Measurements from ENCODE around the gene BAHCC1. TPM values are rescaled to one million over a fixed set of nuclear protein-coding genes. Genes with fewer than 3 reads are reported as not detected.

BAHCC1 gene
- total and polyA plus RNA-seq, 11 donors, result 6.0 to 19.6 (median 8.9) TPM

DNA sequence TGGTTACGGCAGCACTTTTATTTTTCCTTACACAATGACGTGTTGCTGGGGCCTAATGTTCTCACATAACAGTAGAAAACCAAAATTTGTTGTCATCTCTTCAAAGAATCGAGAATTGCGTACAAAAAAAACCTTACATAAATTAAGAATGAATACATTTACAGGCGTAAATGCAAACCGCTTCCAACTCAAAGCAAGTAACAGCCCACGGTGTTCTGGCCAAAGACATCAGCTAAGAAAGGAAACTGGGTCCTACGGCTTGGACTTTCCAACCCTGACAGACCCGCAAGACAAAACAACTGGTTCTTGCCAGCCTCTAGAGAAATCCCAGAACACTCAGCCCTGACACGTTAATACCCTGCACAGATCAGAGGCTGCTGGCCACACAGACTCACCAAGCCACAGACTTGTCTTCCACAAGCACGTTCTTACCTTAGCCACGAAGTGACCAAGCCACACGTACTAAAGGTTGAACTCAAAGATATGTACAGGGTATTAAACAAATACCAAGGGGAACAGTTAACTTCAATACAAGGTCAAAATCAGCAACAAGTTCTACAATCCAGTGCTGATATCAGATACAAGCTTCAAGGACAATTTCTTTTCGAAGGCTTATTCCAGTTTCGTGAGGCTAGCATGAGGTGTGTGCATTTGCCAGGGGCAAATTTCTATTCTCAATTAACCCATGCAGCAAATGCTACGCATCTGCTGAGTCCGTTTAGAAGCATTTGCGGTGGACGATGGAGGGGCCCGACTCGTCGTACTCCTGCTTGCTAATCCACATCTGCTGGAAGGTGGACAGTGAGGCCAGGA, 114.9 kb downstream of the BAHCC1 start:
- DNase-seq, result no peak
- Histone ChIP-seq H3K9me3 (peaks cover 0 to 4% (median 0%) of the 10 kb centered on the region in 12 donors), H3K4me1 (peaks cover 0 to 33% (median 15%) of the 10 kb centered on the region in 12 donors), H3K27me3 (no peaks in the 10 kb centered on the region), H3K4me3 (peak overlapping the region; percentile 81 to 99 (median 94)), H3K27ac (peak overlapping the region in 11 of 12 donors; percentile 27 to 100 (median 100)), H3K36me3 (peaks cover 18 to 44% (median 37%) of the 10 kb centered on the region in 9 donors)
- intact Hi-C loops (cut with DNase I), result loop anchor here in 5 of 10 donors (1.0 to 10.0 kb wide), 8 partner anchors 22 to 355 kb away; partner anchors contain the start of genes BAHCC1 (in 2 of the 5), FAAP100 (in 1 of the 5) and P4HB (in 1 of the 5)
- no peak for TF ChIP-seq POLR2A (IDR thresholded peaks at IDR 0.05)
- TF ChIP-seq, protein P1, sequence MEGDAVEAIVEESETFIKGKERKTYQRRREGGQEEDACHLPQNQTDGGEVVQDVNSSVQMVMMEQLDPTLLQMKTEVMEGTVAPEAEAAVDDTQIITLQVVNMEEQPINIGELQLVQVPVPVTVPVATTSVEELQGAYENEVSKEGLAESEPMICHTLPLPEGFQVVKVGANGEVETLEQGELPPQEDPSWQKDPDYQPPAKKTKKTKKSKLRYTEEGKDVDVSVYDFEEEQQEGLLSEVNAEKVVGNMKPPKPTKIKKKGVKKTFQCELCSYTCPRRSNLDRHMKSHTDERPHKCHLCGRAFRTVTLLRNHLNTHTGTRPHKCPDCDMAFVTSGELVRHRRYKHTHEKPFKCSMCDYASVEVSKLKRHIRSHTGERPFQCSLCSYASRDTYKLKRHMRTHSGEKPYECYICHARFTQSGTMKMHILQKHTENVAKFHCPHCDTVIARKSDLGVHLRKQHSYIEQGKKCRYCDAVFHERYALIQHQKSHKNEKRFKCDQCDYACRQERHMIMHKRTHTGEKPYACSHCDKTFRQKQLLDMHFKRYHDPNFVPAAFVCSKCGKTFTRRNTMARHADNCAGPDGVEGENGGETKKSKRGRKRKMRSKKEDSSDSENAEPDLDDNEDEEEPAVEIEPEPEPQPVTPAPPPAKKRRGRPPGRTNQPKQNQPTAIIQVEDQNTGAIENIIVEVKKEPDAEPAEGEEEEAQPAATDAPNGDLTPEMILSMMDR (IDR thresholded peaks at IDR 0.05), result no peak
- no peak for ATAC-seq
- 3 to 7% (median 5%) methylated on average over 22 of the region's 22 CpGs for WGBS, 4 donors

DNA sequence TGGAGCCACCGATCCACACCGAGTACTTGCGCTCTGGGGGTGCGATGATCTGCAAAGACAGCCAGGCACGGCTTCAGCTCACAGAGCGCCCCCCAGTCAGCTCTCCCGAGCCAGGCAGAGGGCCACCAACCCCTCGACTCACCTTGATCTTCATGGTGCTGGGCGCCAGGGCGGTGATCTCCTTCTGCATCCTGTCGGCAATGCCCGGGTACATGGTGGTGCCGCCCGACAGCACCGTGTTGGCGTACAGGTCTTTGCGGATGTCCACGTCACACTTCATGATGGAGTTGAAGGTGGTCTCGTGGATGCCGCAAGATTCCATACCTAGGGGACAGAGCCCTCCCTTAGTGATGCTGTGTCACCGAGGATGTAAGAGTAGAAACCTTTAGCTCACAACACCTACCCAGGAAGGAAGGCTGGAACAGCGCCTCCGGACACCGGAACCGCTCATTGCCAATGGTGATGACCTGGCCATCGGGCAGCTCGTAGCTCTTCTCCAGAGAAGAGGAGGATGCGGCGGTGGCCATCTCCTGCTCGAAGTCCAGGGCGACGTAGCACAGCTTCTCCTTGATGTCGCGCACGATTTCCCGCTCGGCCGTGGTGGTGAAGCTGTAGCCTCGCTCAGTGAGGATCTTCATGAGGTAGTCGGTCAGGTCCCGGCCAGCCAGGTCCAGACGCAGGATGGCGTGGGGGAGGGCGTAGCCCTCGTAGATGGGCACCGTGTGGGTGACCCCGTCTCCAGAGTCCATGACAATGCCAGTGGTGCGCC, 115.7 kb downstream of the BAHCC1 start:
- Histone ChIP-seq H3K4me1 (peaks cover 0 to 40% (median 21%) of the 10 kb centered on the region in 12 donors), H3K9me3 (peaks cover 0 to 4% (median 0%) of the 10 kb centered on the region in 12 donors), H3K27me3 (no peaks in the 10 kb centered on the region), H3K4me3 (peak overlapping the region; percentile 81 to 99 (median 94)), H3K36me3 (peaks cover 18 to 44% (median 37%) of the 10 kb centered on the region in 9 donors), H3K27ac (peak overlapping the region; percentile 96 to 100 (median 100))
- intact Hi-C loops (cut with DNase I), result loop anchor here in 5 of 10 donors (2.0 to 10.0 kb wide), 7 partner anchors 41 to 354 kb away; partner anchors contain the start of genes BAHCC1 (in 2 of the 5), FAAP100 (in 1 of the 5) and P4HB (in 1 of the 5)
- 1 to 4% (median 2%) methylated on average over 26 to 48 of the region's 48 CpGs for WGBS, 4 donors
- TF ChIP-seq, protein P1 (IDR thresholded peaks at IDR 0.05), result no peak
- TF ChIP-seq POLR2A (IDR thresholded peaks at IDR 0.05), result no peak
- ATAC-seq (no peak), DNase-seq (peak in 2 of 5 donors; percentile 54 to 64)

DNA sequence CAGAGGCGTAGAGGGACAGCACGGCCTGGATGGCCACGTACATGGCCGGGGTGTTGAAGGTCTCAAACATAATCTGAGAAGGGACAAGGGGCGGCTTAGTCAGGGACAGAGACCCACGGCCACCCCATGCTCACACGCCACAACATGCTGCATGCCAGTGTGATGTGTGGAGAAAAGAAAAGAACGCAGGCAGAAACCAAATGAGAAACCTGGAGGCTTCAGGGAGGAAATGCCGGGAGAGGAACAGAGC, 116.2 kb downstream of the BAHCC1 start:
- H3K4me3 ChIP-seq, result peak overlapping the region; percentile 81 to 99 (median 94)
- H3K4me1 ChIP-seq, result peaks cover 2 to 45% (median 26%) of the 10 kb centered on the region in 12 donors
- TF ChIP-seq, protein P1 (IDR thresholded peaks at IDR 0.05), result no peak
- no peak for TF ChIP-seq POLR2A (IDR thresholded peaks at IDR 0.05)
- WGBS, 4 donors, result 0 to 2% (median 1%) methylated on average over 9 of the region's 9 CpGs
- peaks cover 0 to 4% (median 0%) of the 10 kb centered on the region in 12 donors for H3K9me3 ChIP-seq
- intact Hi-C loops (cut with DNase I), result loop anchor here in 5 of 10 donors (2.0 to 10.0 kb wide), 7 partner anchors 41 to 353 kb away; partner anchors contain the start of genes BAHCC1 (in 2 of the 5), FAAP100 (in 1 of the 5) and P4HB (in 1 of the 5)
- DNase-seq (no peak), ATAC-seq (no peak)
- peaks cover 18 to 44% (median 37%) of the 10 kb centered on the region in 9 donors for H3K36me3 ChIP-seq
- peak overlapping the region; percentile 96 to 100 (median 100) for H3K27ac ChIP-seq
- no peaks in the 10 kb centered on the region for H3K27me3 ChIP-seq
